Gastroesophageal sphincter (tissue), 4 donors: Measurements from ENCODE around the gene NMRAL1. TPM values are rescaled to one million over a fixed set of nuclear protein-coding genes. Genes with fewer than 3 reads are reported as not detected.

Experiments used
- ATAC-seq: fragments of 150-250 bp; one replicate; pipeline ENCODE4 v1.9.1; 2016; ENCODE audit warnings: mild to moderate bottlenecking, moderate library complexity
- H3K27ac ChIP-seq, 4 donors: fragments of 200-600 bp; sonication (generic) in 3 of 4; 1 replicate in 3 of 4; 2 replicates in 1 of 4; pipeline ENCODE4 v1.5.1; 2016 to 2019
- H3K27me3 ChIP-seq: fragments of 200-600 bp; sonication (generic); one replicate; pipeline ENCODE4 v1.5.1; 2019
- H3K36me3 ChIP-seq, 2 donors: fragments of 200-600 bp; sonication (generic); one replicate each; pipeline ENCODE4 v1.5.1; 2019; ENCODE audit warnings: control low read depth in 1 of 2
- H3K4me1 ChIP-seq, 3 donors: fragments of 200-600 bp; sonication (generic); 1 replicate in 2 of 3; 2 replicates in 1 of 3; pipeline ENCODE4 v1.5.1; 2016 to 2019; ENCODE audit warnings: control low read depth in 2 of 3
- H3K4me3 ChIP-seq, 2 donors: fragments of 200-600 bp; sonication (generic); one replicate each; pipeline ENCODE4 v1.5.1; 2019; ENCODE audit warnings: mild to moderate bottlenecking in 1 of 2, moderate library complexity in 1 of 2
- H3K9me3 ChIP-seq, 3 donors: fragments of 200-600 bp; sonication (generic); one replicate each; pipeline ENCODE4 v1.5.1; 2017 to 2019; ENCODE audit warnings: control low read depth in 2 of 3
- CTCF ChIP-seq, 4 experiments: fragments of 200-600 bp in 2 of 4; fragments of 450-650 bp in 2 of 4; sonication (generic) in 1 of 4; IDR thresholded peaks; one replicate each; pipeline ENCODE4 v1.5.1; 2017 to 2019; ENCODE audit warnings: antibody characterized with exemption in 4 of 4, mild to moderate bottlenecking in 2 of 4, moderate library complexity in 2 of 4
- EP300 ChIP-seq: sonication (generic); formaldehyde crosslinking; IDR thresholded peaks from one replicate; pipeline ENCODE4 v1.6.1; 2017; ENCODE audit warnings: antibody characterized with exemption, mild to moderate bottlenecking
- POLR2A ChIP-seq, 2 donors: fragments of 450-650 bp; IDR thresholded peaks; one replicate each; pipeline ENCODE4 v1.6.1; 2017; ENCODE audit warnings: antibody characterized with exemption in 2 of 2, mild to moderate bottlenecking in 2 of 2, moderate library complexity in 1 of 2
- POLR2AphosphoS5 ChIP-seq: sonication (generic); formaldehyde crosslinking; IDR thresholded peaks from one replicate; pipeline ENCODE4 v1.6.1; 2017; ENCODE audit warnings: antibody characterized with exemption
- WGBS, 2 donors: methylation state at CpG; one replicate each; pipeline ENCODE4 v1.1.5; 2018; ENCODE audit warnings: low coverage in 1 of 2; 5-methylcytosine and 5-hydroxymethylcytosine counted together
- total RNA-seq, 4 donors: library from RNA; depleted of rRNA; stranded (reverse); fragments of >200 nt; gene quantifications; one replicate each; pipeline ENCODE4 v1.1.0, GENCODE V29; 2016

The NMRAL1 gene
- total RNA-seq, 4 donors from 2014 or later = 32.9 to 49.7 (median 39.3) TPM

GRCh38 chr16:4494746-4495490 lies 20.5 kb upstream of the NMRAL1 start:
- ATAC-seq = no peak
- H3K4me3 ChIP-seq = no peak overlapping the region
- no peak overlapping the region for H3K27ac ChIP-seq
- H3K4me1 ChIP-seq = peaks cover 0 to 4% (median 2%) of the 10 kb centered on the region in 3 donors
- TF ChIP-seq CTCF (IDR thresholded peaks at IDR 0.05) = no peak
- TF ChIP-seq POLR2A (IDR thresholded peaks at IDR 0.05) = no peak
- TF ChIP-seq POLR2AphosphoS5 = no peak
- TF ChIP-seq EP300 = no peak
- H3K9me3 ChIP-seq = no peaks in the 10 kb centered on the region
- 62 to 83% methylated on average over 4 to 5 of the region's 6 CpGs for WGBS, 2 donors
- H3K36me3 ChIP-seq = peaks cover 0 to 16% of the 10 kb centered on the region in 2 donors
- no peaks in the 10 kb centered on the region for H3K27me3 ChIP-seq

GRCh38 chr16:4491898-4492297 lies 17.5 kb upstream of the NMRAL1 start:
- H3K4me1 ChIP-seq = peaks cover 0 to 10% (median 0%) of the 10 kb centered on the region in 3 donors
- H3K9me3 ChIP-seq = no peaks in the 10 kb centered on the region
- 93 to 100% methylated on average over 1 to 3 of the region's 4 CpGs for WGBS, 2 donors
- no peak overlapping the region for H3K4me3 ChIP-seq
- H3K27ac ChIP-seq = no peak overlapping the region
- TF ChIP-seq EP300 (no peak), POLR2A (IDR thresholded peaks at IDR 0.05) (no peak), POLR2AphosphoS5 (no peak), CTCF (IDR thresholded peaks at IDR 0.05) (no peak)
- no peaks in the 10 kb centered on the region for H3K27me3 ChIP-seq
- ATAC-seq = no peak
- peaks cover 0 to 25% of the 10 kb centered on the region in 2 donors for H3K36me3 ChIP-seq

DNA sequence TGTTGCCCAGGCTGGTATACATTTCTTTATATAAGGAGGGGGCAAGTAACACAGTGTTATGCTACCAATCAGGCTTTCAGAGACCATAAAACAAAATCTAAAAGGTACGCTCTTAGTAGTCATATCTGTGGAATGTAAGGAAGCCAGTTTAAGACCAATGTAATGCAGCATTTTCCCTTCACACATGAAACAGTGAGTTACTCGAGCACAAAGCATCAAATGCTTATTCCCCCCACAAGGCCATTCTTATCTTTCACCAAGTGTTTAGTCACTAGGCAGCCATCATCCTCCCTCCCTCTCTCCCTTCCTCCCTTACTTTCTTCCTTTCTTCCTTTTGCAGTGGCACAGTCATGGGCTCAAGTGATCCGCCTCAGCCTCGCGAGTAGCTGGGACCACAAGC lies 14.6 kb upstream of the NMRAL1 start:
- TF ChIP-seq EP300 = no peak
- no peaks in the 10 kb centered on the region for H3K9me3 ChIP-seq
- peaks cover 0 to 20% (median 0%) of the 10 kb centered on the region in 3 donors for H3K4me1 ChIP-seq
- H3K27ac ChIP-seq = no peak overlapping the region
- no peak for ATAC-seq
- 88 to 91% methylated on average over 5 of the region's 5 CpGs for WGBS, 2 donors
- no peak overlapping the region for H3K4me3 ChIP-seq
- no peaks in the 10 kb centered on the region for H3K27me3 ChIP-seq
- H3K36me3 ChIP-seq = peaks cover 0 to 40% of the 10 kb centered on the region in 2 donors

- ATAC-seq = no peak
- no peak for TF ChIP-seq CTCF (IDR thresholded peaks at IDR 0.05)
- peak overlapping the region in 2 of 4 donors; percentile 1 to 5 for H3K27ac ChIP-seq
- H3K27me3 ChIP-seq = no peaks in the 10 kb centered on the region
- H3K36me3 ChIP-seq = peaks cover 0 to 45% of the 10 kb centered on the region in 2 donors
- peaks cover 0 to 20% (median 0%) of the 10 kb centered on the region in 3 donors for H3K4me1 ChIP-seq
- 83 to 91% methylated on average over 1 of the region's 1 CpG for WGBS, 2 donors
- no peaks in the 10 kb centered on the region for H3K9me3 ChIP-seq
- no peak overlapping the region for H3K4me3 ChIP-seq
Observed at GRCh38 chr16:4488499-4488967, 14.1 kb upstream of the NMRAL1 start.

- Histone ChIP-seq H3K9me3 (no peaks in the 10 kb centered on the region), H3K4me3 (no peak overlapping the region), H3K27ac (peak overlapping the region in 2 of 4 donors; percentile 1 to 56), H3K4me1 (peaks cover 0 to 20% (median 0%) of the 10 kb centered on the region in 3 donors), H3K27me3 (no peaks in the 10 kb centered on the region), H3K36me3 (peaks cover 0 to 49% of the 10 kb centered on the region in 2 donors)
- 56 to 75% methylated on average over 4 to 5 of the region's 5 CpGs for WGBS, 2 donors
- ATAC-seq = no peak
- TF ChIP-seq POLR2AphosphoS5 = no peak
- no peak for TF ChIP-seq EP300
- no peak for TF ChIP-seq POLR2A (IDR thresholded peaks at IDR 0.05)
- no peak for TF ChIP-seq CTCF (IDR thresholded peaks at IDR 0.05)
Observed at GRCh38 chr16:4487955-4488498, 13.6 kb upstream of the NMRAL1 start.
